PC-9 (cell line): Measurements from ENCODE around the gene RIMS4. TPM values are rescaled to one million over a fixed set of nuclear protein-coding genes. Genes with fewer than 3 reads are reported as not detected.

Experiments
- BruUV-seq: library from RNA; stranded (reverse); fragments of 400-500 nt; replicated peaks from 2 replicates; lab custom pipeline; 2021; lab: Mats Ljungman, UMichigan
- CTCF ChIA-PET: fragments of 300-600 bp; sonication (Branson Sonifier 250); formaldehyde crosslinking; loops from one replicate; lab custom pipeline; 2022; ENCODE audit warnings: antibody characterized with exemption; lab: Charles Lee
- POLR2A ChIA-PET: fragments of 300-600 bp; sonication (Branson Sonifier 250); formaldehyde crosslinking; loops from one replicate; lab custom pipeline; 2022; ENCODE audit warnings: antibody characterized with exemption; ENCODE audit not compliant: unreplicated experiment; lab: Charles Lee
- DNase-seq, 2 experiments: peaks; one replicate each; pipeline versions ENCODE4 v3.0.0 to v3.0.0-alpha.2; 2015 to 2022; ENCODE audit warnings: mixed read lengths in 1 of 2
- H2AFZ ChIP-seq: fragments of 200-600 bp; sonication (generic); 2 replicates; pipeline ENCODE4 v1.8.1; 2017; ENCODE audit warnings: antibody characterized with exemption
- H3F3A ChIP-seq: fragments of 200-600 bp; sonication (generic); 2 replicates; pipeline ENCODE4 v1.8.1; 2017; ENCODE audit warnings: antibody characterized with exemption, mild to moderate bottlenecking, low read depth; ENCODE audit not compliant: insufficient read depth
- H3K27ac ChIP-seq: fragments of 200-600 bp; sonication (generic); 2 replicates; pipeline ENCODE4 v1.6.1; 2016; ENCODE audit warnings: mixed run types
- H3K27me3 ChIP-seq: fragments of 200-600 bp; sonication (generic); 2 replicates; pipeline ENCODE4 v1.6.1; 2016; ENCODE audit warnings: low read depth, mixed run types; ENCODE audit not compliant: insufficient read depth
- H3K36me3 ChIP-seq: fragments of 200-600 bp; sonication (generic); 2 replicates; pipeline ENCODE4 v1.6.1; 2016; ENCODE audit warnings: low read depth, mixed run types
- H3K4me1 ChIP-seq: fragments of 200-600 bp; sonication (generic); replicated peaks from 2 replicates; pipeline ENCODE4 v1.6.1; 2016; ENCODE audit warnings: mixed run types; ENCODE audit not compliant: insufficient read depth
- H3K4me2 ChIP-seq: fragments of 200-600 bp; sonication (generic); 2 replicates; pipeline ENCODE4 v1.6.1; 2017; ENCODE audit warnings: mixed run types
- H3K4me3 ChIP-seq: fragments of 200-600 bp; sonication (generic); 2 replicates; pipeline ENCODE4 v1.6.1; 2016; ENCODE audit warnings: mixed run types
- H3K79me2 ChIP-seq: fragments of 200-600 bp; sonication (generic); 2 replicates; pipeline ENCODE4 v1.6.1; 2017; ENCODE audit warnings: low read depth, mixed run types
- H3K9me2 ChIP-seq: fragments of 200-600 bp; sonication (generic); 2 replicates; pipeline ENCODE4 v1.8.1; 2017; ENCODE audit warnings: mild to moderate bottlenecking; ENCODE audit not compliant: insufficient read depth
- H3K9me3 ChIP-seq: fragments of 200-600 bp; sonication (generic); 2 replicates; pipeline ENCODE4 v1.8.1; 2016; ENCODE audit warnings: low read depth; ENCODE audit not compliant: insufficient read depth
- H4K20me1 ChIP-seq: fragments of 200-600 bp; sonication (generic); 2 replicates; pipeline ENCODE4 v1.8.1; 2017; ENCODE audit not compliant: insufficient read depth
- CTCF ChIP-seq: fragments of 200-600 bp; sonication (generic); conservative IDR thresholded peaks from 2 replicates; pipeline ENCODE4 v1.6.1; 2017; ENCODE audit warnings: mixed run types, antibody characterized with exemption, mild to moderate bottlenecking, moderate library complexity
- EZH2 ChIP-seq: fragments of 200-600 bp; sonication (generic); IDR thresholded peaks from 2 replicates; pipeline ENCODE4 v1.8.0; 2017; ENCODE audit warnings: antibody characterized with exemption, low read depth
- intact Hi-C: fragments of 100-400 bp; cut with micrococcal nuclease; formaldehyde crosslinking; loops from one replicate; pipeline ENCODE4 v1.10.0; 2022; ENCODE audit not compliant: unreplicated experiment
- total RNA-seq: library from RNA; stranded (reverse); gene quantifications from 2 replicates; pipeline ENCODE4 v1.2.3, GENCODE V29; 2021

The RIMS4 gene
- total RNA-seq, 1 experiment from 2014 or later = 0.13 TPM

GRCh38 chr20:44807051-44807683 is 3.2 kb downstream of the RIMS4 start:
- BruUV-seq = no TSS peak
- intact Hi-C loops = no loop called here
- TF ChIP-seq EZH2 (no peak), CTCF (no peak)
- Histone ChIP-seq H4K20me1 (no peaks in the 10 kb centered on the region), H3K4me2 (no peak overlapping the region), H3K36me3 (no peaks in the 10 kb centered on the region), H3K4me1 (no peaks in the 10 kb centered on the region), H2AFZ (no peak overlapping the region), H3K9me2 (no peaks in the 10 kb centered on the region), H3K27ac (no peak overlapping the region), H3K9me3 (0 out of 2 replicates have a peak, but pooled peaks cover 6% of the 10 kb centered on the region), H3K79me2 (no peaks in the 10 kb centered on the region), H3F3A (no peaks in the 10 kb centered on the region), H3K4me3 (no peak overlapping the region), H3K27me3 (peaks cover 85% of the 10 kb centered on the region)
- ChIA-PET CTCF (no interaction called here), POLR2A (no interaction called here)
- DNase-seq = no peak

- ChIA-PET POLR2A (no interaction called here), CTCF (no interaction called here)
- Histone ChIP-seq H3K9me2 (no peaks in the 10 kb centered on the region), H3K27ac (no peak overlapping the region), H3K4me2 (no peak overlapping the region), H4K20me1 (no peaks in the 10 kb centered on the region), H3K4me1 (no peaks in the 10 kb centered on the region), H3K79me2 (no peaks in the 10 kb centered on the region), H2AFZ (no peak overlapping the region), H3K27me3 (peaks cover 80% of the 10 kb centered on the region), H3K9me3 (no peaks in the 10 kb centered on the region), H3F3A (no peaks in the 10 kb centered on the region), H3K36me3 (no peaks in the 10 kb centered on the region), H3K4me3 (no peak overlapping the region)
- BruUV-seq = no TSS peak
- intact Hi-C loops = no loop called here
- no peak for TF ChIP-seq CTCF
- no peak for TF ChIP-seq EZH2
- no peak for DNase-seq
Observed at GRCh38 chr20:44805979-44806620, 4.2 kb downstream of the RIMS4 start.

- TF ChIP-seq CTCF (no peak), EZH2 (no peak)
- intact Hi-C loops = no loop called here
- CTCF ChIA-PET = no interaction called here
- DNase-seq = no peak
- Histone ChIP-seq H3K9me2 (no peaks in the 10 kb centered on the region), H3K27me3 (peaks cover 75% of the 10 kb centered on the region), H3K36me3 (no peaks in the 10 kb centered on the region), H2AFZ (no peak overlapping the region), H3K4me1 (no peaks in the 10 kb centered on the region), H3K4me2 (no peak overlapping the region), H3K4me3 (no peak overlapping the region), H3K9me3 (no peaks in the 10 kb centered on the region), H3F3A (no peaks in the 10 kb centered on the region), H4K20me1 (no peaks in the 10 kb centered on the region), H3K79me2 (no peaks in the 10 kb centered on the region), H3K27ac (no peak overlapping the region)
- POLR2A ChIA-PET = no interaction called here
- BruUV-seq = no TSS peak
Observed at GRCh38 chr20:44805335-44805978, 4.9 kb downstream of the RIMS4 start.
